A549 (cell line): ENCODE measurements around the gene TICAM1. TPM values are rescaled to one million over a fixed set of nuclear protein-coding genes. Genes with fewer than 3 reads are reported as not detected.
A peak's percentile ranks its signal among the peaks of the same experiment; 100 is the strongest.
"Not testable (repeated sequence)": the region's sequence is repeated elsewhere in the genome, so short reads cannot be mapped to it uniquely, and the experiment has no call there.

Experiments used
- ATAC-seq, 2 experiments: fragments of 200-7000 bp in 1 of 2; fragments of >200 bp in 1 of 2; cut with Nextera tagmentation in 1 of 2; cut with Tn5 transposase in 1 of 2; 3 replicates each; pipeline versions ENCODE4 v1.8.0 to v1.9.1; 2018 to 2020; ENCODE audit warnings: mild to moderate bottlenecking in 1 of 2, moderate library complexity in 1 of 2
- CTCF ChIA-PET: fragments of 300-600 bp; sonication (Branson Sonifier 250); formaldehyde crosslinking; extraction: SDS; loops from one replicate; lab custom pipeline; 2021; ENCODE audit warnings: antibody characterized with exemption, inconsistent platforms; lab: Yijun Ruan, JAX
- POLR2A ChIA-PET: fragments of 350-600 bp; formaldehyde crosslinking; extraction: SDS; loops from one replicate; lab custom pipeline; 2021; ENCODE audit warnings: antibody characterized with exemption, inconsistent platforms; lab: Yijun Ruan, JAX
- DNase-seq, 2 experiments: peaks; one replicate each; pipeline versions ENCODE4 v3.0.0 to v3.0.0-alpha.2; 2011 to 2016; ENCODE audit warnings: low read depth in 1 of 2, low spot score in 1 of 2
- FAIRE-seq: peaks from 2 replicates; lab custom pipeline; 2011; peaks lifted over from hg19 to GRCh38; lab: Jason Lieb, UNC
- H3K27ac ChIP-seq, 2 experiments: fragments of >200 bp; sonication (Bioruptor Twin); formaldehyde crosslinking; 3 replicates each; pipeline ENCODE4 v1.5.1; 2016 to 2017
- H3K4me1 ChIP-seq: fragments of >200 bp; sonication (Bioruptor Twin); formaldehyde crosslinking; 3 replicates; pipeline ENCODE4 v1.6.1; 2016
- H3K4me2 ChIP-seq: fragments of >200 bp; sonication (Bioruptor Twin); formaldehyde crosslinking; 3 replicates; pipeline ENCODE4 v1.6.1; 2016
- H3K4me3 ChIP-seq: fragments of >200 bp; sonication (Bioruptor Twin); formaldehyde crosslinking; 3 replicates; pipeline ENCODE4 v1.5.1; 2016
- H3K9me3 ChIP-seq: fragments of >200 bp; sonication (Bioruptor Twin); formaldehyde crosslinking; 3 replicates; pipeline ENCODE4 v1.6.1; 2016
- BCL3 ChIP-seq: fragments of >200 bp; sonication (Bioruptor Twin); formaldehyde crosslinking; IDR thresholded peaks from 3 replicates; pipeline ENCODE4 v1.6.1; 2016
- BHLHE40 ChIP-seq: IDR thresholded peaks from 2 replicates; pipeline ENCODE4 v1.6.1; 2012; ENCODE audit warnings: low read depth, low read length, inconsistent platforms
- CBX2 ChIP-seq: fragments of 200-600 bp; sonication (generic); IDR thresholded peaks from 2 replicates; pipeline ENCODE4 v1.6.1; 2016; ENCODE audit warnings: low read depth, mild to moderate bottlenecking, borderline replicate concordance
- CTCF ChIP-seq: fragments of >200 bp; sonication (Bioruptor Twin); formaldehyde crosslinking; IDR thresholded peaks from 3 replicates; pipeline ENCODE4 v1.5.1; 2016
- E2F6 ChIP-seq: IDR thresholded peaks from 2 replicates; pipeline ENCODE4 v1.6.1; 2012; ENCODE audit warnings: low read depth, borderline replicate concordance
- EHMT2 ChIP-seq: fragments of 200-600 bp; sonication (generic); IDR thresholded peaks from 2 replicates; pipeline ENCODE4 v1.6.1; 2016; ENCODE audit warnings: antibody characterized with exemption, low read depth, mild to moderate bottlenecking, moderate library complexity
- ELK1 ChIP-seq: fragments of 150-350 bp; IDR thresholded peaks from 2 replicates; pipeline ENCODE4 v1.6.1; 2014; ENCODE audit warnings: low read depth, mild to moderate bottlenecking, low read length
- EP300 ChIP-seq, 2 experiments: fragments of >200 bp; sonication (Bioruptor Twin); formaldehyde crosslinking; IDR thresholded peaks; 2 replicates in 1 of 2; 3 replicates in 1 of 2; pipeline ENCODE4 v1.6.1; 2016 to 2017
- ESRRA ChIP-seq: fragments of 150-350 bp; IDR thresholded peaks from 2 replicates; pipeline ENCODE4 v1.6.1; 2014; ENCODE audit warnings: mild to moderate bottlenecking, low read length, borderline replicate concordance
- FOSL2 ChIP-seq, 2 experiments: fragments of 450-650 bp in 1 of 2; fragments of >200 bp in 1 of 2; sonication (Bioruptor Twin) in 1 of 2; formaldehyde crosslinking; IDR thresholded peaks; 2 replicates each; pipeline versions ENCODE4 v1.5.0 to v1.6.1; 2016 to 2020; ENCODE audit warnings: mild to moderate bottlenecking in 1 of 2, moderate library complexity in 1 of 2
- HDAC2 ChIP-seq: fragments of 200-600 bp; sonication (generic); IDR thresholded peaks from 2 replicates; pipeline ENCODE4 v1.6.1; 2016
- HOXA7 ChIP-seq: fragments of 250-450 bp; sonication (Bioruptor Pico); IDR thresholded peaks from 2 replicates; pipeline ENCODE4 v1.5.0; 2020; ENCODE audit warnings: mild to moderate bottlenecking, moderate library complexity
- HOXB13 ChIP-seq: fragments of 250-450 bp; sonication (Bioruptor Pico); IDR thresholded peaks from 2 replicates; pipeline ENCODE4 v1.5.0; 2020; ENCODE audit warnings: low read depth, mild to moderate bottlenecking, moderate library complexity
- JUNB ChIP-seq: fragments of >200 bp; sonication (Bioruptor Twin); formaldehyde crosslinking; IDR thresholded peaks from 2 replicates; pipeline ENCODE4 v1.6.1; 2016
- KDM5A ChIP-seq: fragments of 200-600 bp; sonication (generic); IDR thresholded peaks from 2 replicates; pipeline ENCODE4 v1.6.1; 2016; ENCODE audit warnings: antibody characterized with exemption, mild to moderate bottlenecking
- MAFK ChIP-seq: fragments of 450-650 bp; IDR thresholded peaks from 2 replicates; pipeline ENCODE4 v1.6.1; 2014; ENCODE audit not compliant: partially characterized antibody
- MYC ChIP-seq: IDR thresholded peaks from 2 replicates; pipeline ENCODE4 v1.6.1; 2012; ENCODE audit warnings: mild to moderate bottlenecking, inconsistent platforms, low read length, improper control_type of control experiment, borderline replicate concordance
- NFE2L2 ChIP-seq: fragments of 150-350 bp; conservative IDR thresholded peaks from 2 replicates; pipeline ENCODE4 v1.6.1; 2014; ENCODE audit warnings: low read length
- NPAS2 ChIP-seq: fragments of 250-450 bp; sonication (Bioruptor Pico); IDR thresholded peaks from 2 replicates; pipeline ENCODE4 v1.8.0; 2022; ENCODE audit warnings: mild to moderate bottlenecking, moderate library complexity, borderline replicate concordance
- PHF8 ChIP-seq: fragments of 200-600 bp; sonication (generic); IDR thresholded peaks from 2 replicates; pipeline ENCODE4 v1.6.1; 2016; ENCODE audit warnings: low read depth, mild to moderate bottlenecking, antibody characterized with exemption, moderate library complexity, borderline replicate concordance
- RFX5 ChIP-seq: fragments of 450-650 bp; IDR thresholded peaks from 2 replicates; pipeline ENCODE4 v1.7.1; 2014; ENCODE audit warnings: antibody characterized with exemption, mild to moderate bottlenecking, moderate library complexity
- SMC3 ChIP-seq: fragments of >200 bp; sonication (Bioruptor Twin); formaldehyde crosslinking; IDR thresholded peaks from 3 replicates; pipeline ENCODE4 v1.6.1; 2018; ENCODE audit warnings: inconsistent platforms
- SREBF2 ChIP-seq: fragments of 450-650 bp; IDR thresholded peaks from 2 replicates; pipeline ENCODE4 v1.6.1; 2014; ENCODE audit warnings: mild to moderate bottlenecking, moderate library complexity
- ZC3H11A ChIP-seq: fragments of 450-650 bp; IDR thresholded peaks from 2 replicates; pipeline ENCODE4 v1.6.1; 2014; ENCODE audit warnings: antibody characterized with exemption, mild to moderate bottlenecking
- WGBS: methylation state at CpG from one replicate; pipeline ENCODE4 v1.1.6; 2017; ENCODE audit errors: missing lambda C conversion rate; 5-methylcytosine and 5-hydroxymethylcytosine counted together
- polyA plus RNA-seq, 4 experiments: library from polyadenylated mRNA; depleted of rRNA in 3 of 4; stranded (reverse); fragments of >200 nt; fragmentation: RNase III in 1 of 4; extraction: RNeasy Plus Mini Kit Qiagen cat#74134 plus additional on column Dnase treatment in 1 of 4; gene quantifications; 2 replicates in 3 of 4; 3 replicates in 1 of 4; pipeline ENCODE4 v1.2.3, GENCODE V29; 2011 to 2017

TICAM1 gene
- polyA plus RNA-seq, 2 of the 4 experiments (the other 2 are of a cell fraction), result 0.78 to 4.0 TPM

GRCh38 chr19:4843647-4843965, 12.1 kb upstream of the TICAM1 start (continued):
- TF ChIP-seq MYC (no peak), FOSL2 (IDR thresholded peaks at IDR 0.05) (no peak), FOSL2 (CRISPR knock-in tag; IDR thresholded peaks at IDR 0.05) (no peak), CTCF (no peak), SMC3 (no peak)

- no peak for FAIRE-seq
- 93% methylated on average over 12 of the region's 17 CpGs for WGBS
- DNase-seq, result no peak
- POLR2A ChIA-PET, result no interaction called here
- H3K4me1 ChIP-seq, result peaks cover 13% of the 10 kb centered on the region; the same call in 2 of the 3 replicates
- TF ChIP-seq BHLHE40 (no peak), KDM5A (no peak), HOXA7 (no peak), FOSL2 (IDR thresholded peaks at IDR 0.05) (no peak), FOSL2 (CRISPR knock-in tag; IDR thresholded peaks at IDR 0.05) (no peak), BCL3 (no peak), ELK1 (no peak), HDAC2 (no peak), MAFK (no peak), PHF8 (no peak)
- TF ChIP-seq, all 56 proteins: peak for 0
- Histone ChIP-seq H3K4me2 (no peak overlapping the region), H3K27ac (no peak overlapping the region), H3K4me3 (no peak overlapping the region), H3K9me3 (no peaks in the 10 kb centered on the region)
- CTCF ChIA-PET, result interaction anchor here (1.6 kb wide), 1 partner anchor 15 kb away, joined by 9 read pairs; no protein-coding TSS in a partner anchor
- ATAC-seq, result no peak
Observed at GRCh38 chr19:4839192-4839591, 7.7 kb upstream of the TICAM1 start.

GRCh38 chr19:4832776-4833175, 1.3 kb upstream of the TICAM1 start:
- Histone ChIP-seq H3K4me2 (no peak overlapping the region), H3K27ac (no peak overlapping the region), H3K4me3 (no peak overlapping the region), H3K4me1 (peaks cover 19% of the 10 kb centered on the region), H3K9me3 (no peaks in the 10 kb centered on the region)
- WGBS, result 88% methylated on average over 5 of the region's 5 CpGs
- ATAC-seq (no peak), FAIRE-seq (no peak)
- POLR2A ChIA-PET, result no interaction called here
- CTCF ChIA-PET, result no interaction called here
- TF ChIP-seq FOSL2 (IDR thresholded peaks at IDR 0.05) (no peak), FOSL2 (CRISPR knock-in tag; IDR thresholded peaks at IDR 0.05) (no peak), EP300 (IDR thresholded peaks at IDR 0.05) (no peak), JUNB (no peak), ZC3H11A (no peak), BHLHE40 (no peak), CBX2 (no peak), HOXB13 (no peak), E2F6 (no peak), EHMT2 (no peak), NFE2L2 (no peak), RFX5 (no peak), ESRRA (no peak), NPAS2 (CRISPR knock-in tag) (no peak), SREBF2 (no peak)
- TF ChIP-seq, all 56 proteins: peak for 0
- DNase-seq, result no peak

GRCh38 chr19:4831979-4832340, 448 bp upstream of the TICAM1 start:
- not testable (repeated sequence) for ATAC-seq, FAIRE-seq, H3K9me3 ChIP-seq, DNase-seq
- H3K27ac ChIP-seq, result peak overlapping the region; percentile 89 to 95
- POLR2A ChIA-PET, result interaction anchor here (1.3 kb wide), 1 partner anchor 19 kb away, joined by 12 read pairs; no protein-coding TSS in a partner anchor
- H3K4me1 ChIP-seq, result peaks cover 19% of the 10 kb centered on the region
- H3K4me3 ChIP-seq, result peak overlapping the region; percentile 81
- WGBS, result 44% methylated on average over 9 of the region's 9 CpGs
- peak overlapping the region; percentile 88 for H3K4me2 ChIP-seq
- CTCF ChIA-PET, result interaction anchor here (1.0 to 1.9 kb wide), 4 partner anchors 8 to 79 kb away, joined by 3 to 7 read pairs (median 4); no protein-coding TSS in a partner anchor
